MM.1S (cell line): ENCODE data around the gene DNASE1L3.

Experiments used
- EZH2 ChIP-seq: fragments of 300-600 bp; sonication (generic); optimal IDR thresholded peaks from 2 replicates; pipeline ENCODE3; 2017; ENCODE audit warnings: low read depth, mild to moderate bottlenecking, antibody characterized with exemption, low read length, mixed read lengths
- TF ChIP-seq, protein P1 (sequence below): fragments of 300-600 bp; sonication (generic); IDR thresholded peaks from 2 replicates; pipeline ENCODE4 v1.5.1; 2016; ENCODE audit warnings: antibody characterized with exemption, low read length, mixed read lengths

DNA sequence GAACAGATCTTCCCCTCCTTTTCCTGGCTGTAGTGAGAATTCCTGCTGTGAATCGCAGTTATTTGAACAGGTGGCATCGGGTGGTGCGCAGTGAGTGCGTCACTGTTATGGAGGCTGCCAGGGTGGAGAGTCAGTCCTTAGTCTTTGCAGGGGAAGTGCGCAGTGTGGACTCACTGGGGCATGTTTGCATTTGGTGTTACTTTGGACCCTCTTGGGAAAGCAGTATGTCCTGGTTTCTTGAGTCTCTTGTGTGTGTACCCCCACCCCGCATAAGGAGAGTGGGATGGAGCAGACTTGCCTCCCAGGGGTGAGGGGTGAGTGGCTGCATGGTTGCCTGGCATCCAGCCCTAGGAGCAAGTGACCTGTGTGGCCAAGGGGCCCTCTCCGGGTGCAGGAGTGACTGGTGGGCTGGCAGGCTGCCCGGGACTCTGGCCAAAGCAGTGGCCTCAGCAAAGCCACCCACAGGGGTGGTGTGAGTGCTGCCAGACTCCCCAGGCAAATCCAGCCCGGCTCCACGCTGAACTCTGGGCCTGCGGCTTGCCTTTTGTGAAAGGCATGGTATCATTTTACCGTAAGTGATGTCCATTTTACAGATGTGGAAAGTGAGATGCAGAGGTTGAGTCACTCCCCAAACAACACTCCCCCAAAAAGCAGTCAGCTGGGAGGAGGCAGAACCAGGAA lies 46.4 kb downstream of the DNASE1L3 start:
- TF ChIP-seq, protein P1, sequence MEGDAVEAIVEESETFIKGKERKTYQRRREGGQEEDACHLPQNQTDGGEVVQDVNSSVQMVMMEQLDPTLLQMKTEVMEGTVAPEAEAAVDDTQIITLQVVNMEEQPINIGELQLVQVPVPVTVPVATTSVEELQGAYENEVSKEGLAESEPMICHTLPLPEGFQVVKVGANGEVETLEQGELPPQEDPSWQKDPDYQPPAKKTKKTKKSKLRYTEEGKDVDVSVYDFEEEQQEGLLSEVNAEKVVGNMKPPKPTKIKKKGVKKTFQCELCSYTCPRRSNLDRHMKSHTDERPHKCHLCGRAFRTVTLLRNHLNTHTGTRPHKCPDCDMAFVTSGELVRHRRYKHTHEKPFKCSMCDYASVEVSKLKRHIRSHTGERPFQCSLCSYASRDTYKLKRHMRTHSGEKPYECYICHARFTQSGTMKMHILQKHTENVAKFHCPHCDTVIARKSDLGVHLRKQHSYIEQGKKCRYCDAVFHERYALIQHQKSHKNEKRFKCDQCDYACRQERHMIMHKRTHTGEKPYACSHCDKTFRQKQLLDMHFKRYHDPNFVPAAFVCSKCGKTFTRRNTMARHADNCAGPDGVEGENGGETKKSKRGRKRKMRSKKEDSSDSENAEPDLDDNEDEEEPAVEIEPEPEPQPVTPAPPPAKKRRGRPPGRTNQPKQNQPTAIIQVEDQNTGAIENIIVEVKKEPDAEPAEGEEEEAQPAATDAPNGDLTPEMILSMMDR, result no peak
- TF ChIP-seq EZH2, result no peak
